ENCODE measurements around the gene CNOT6.
"Not testable (repeated sequence)": the region's sequence is repeated elsewhere in the genome, so short reads cannot be mapped to it uniquely, and the experiment has no call there.

CNOT6 gene

GRCh38 chr5:180521591-180521990 lies 27.4 kb downstream of the CNOT6 start:
- DNase-seq = no peak

- DNase-seq = peak; percentile 52
These were observed 28.2 kb downstream of the CNOT6 start for GRCh38 chr5:180522330-180522729.

DNA sequence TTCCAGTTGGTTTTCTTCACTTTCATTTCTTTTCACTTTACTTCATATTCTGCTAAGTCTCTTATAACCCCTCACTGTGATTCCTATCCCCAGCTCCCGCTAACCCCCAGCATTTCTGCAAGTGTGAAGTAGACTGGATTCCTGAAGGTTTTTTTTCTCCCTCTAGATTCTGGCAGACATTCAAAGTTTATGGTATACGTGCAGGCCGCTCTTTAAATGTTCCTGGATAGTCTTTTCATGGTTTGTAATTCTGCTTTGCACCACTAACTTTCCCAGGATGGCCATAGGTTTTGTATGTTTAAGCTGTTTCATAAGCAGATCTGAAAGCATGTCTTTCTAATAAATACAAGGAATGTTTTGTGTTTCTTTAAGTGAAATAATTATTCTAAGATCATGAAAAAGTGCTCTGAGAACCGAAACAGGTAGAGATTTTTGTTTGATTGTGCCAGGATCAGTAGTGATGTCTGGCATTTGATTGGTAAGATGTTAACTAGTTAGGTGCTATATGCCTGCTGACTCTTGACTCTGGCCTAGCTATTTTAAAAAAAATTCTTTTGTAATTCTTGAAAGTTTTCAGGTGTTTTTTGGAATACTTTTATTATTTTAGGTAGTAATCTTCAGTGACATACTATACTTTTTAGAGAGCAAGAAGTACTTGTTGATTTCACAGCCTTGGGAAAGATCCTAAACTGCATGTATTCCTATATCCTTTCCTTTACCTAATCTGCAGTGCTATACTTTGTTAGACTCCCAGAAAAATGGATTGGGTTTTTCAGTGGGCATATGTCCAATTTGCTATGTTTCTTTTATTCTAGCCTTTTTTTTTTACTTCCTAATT lies 29.7 kb downstream of the CNOT6 start:
- DNase-seq = peak; percentile 73

DNA sequence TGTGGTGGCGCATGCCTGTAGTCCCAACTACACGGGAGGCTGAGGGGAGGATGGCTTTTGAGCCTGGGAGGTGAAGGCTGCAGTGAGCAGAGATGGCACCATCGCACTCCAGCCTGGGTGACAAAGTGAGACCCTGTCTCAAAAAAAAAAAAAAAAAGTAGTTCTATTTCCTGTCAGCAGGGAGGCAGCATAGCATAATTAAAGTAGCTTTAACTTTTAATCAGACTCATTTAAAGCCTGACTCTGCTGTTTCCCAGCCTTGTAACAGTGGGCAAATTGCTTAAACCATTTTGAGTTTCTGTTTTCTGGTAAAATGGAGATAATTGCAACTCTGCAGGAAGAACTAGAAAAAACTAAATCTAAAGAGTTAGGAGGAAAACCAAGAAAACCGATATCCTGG lies 31.2 kb downstream of the CNOT6 start:
- DNase-seq = no peak

- no peak for DNase-seq
These were observed 32.1 kb downstream of the CNOT6 start for GRCh38 chr5:180526269-180526668.

GRCh38 chr5:180527659-180528058 lies 33.5 kb downstream of the CNOT6 start:
- DNase-seq = no peak

GRCh38 chr5:180531036-180531585 lies 36.9 kb downstream of the CNOT6 start:
- DNase-seq = not testable (repeated sequence)

DNA sequence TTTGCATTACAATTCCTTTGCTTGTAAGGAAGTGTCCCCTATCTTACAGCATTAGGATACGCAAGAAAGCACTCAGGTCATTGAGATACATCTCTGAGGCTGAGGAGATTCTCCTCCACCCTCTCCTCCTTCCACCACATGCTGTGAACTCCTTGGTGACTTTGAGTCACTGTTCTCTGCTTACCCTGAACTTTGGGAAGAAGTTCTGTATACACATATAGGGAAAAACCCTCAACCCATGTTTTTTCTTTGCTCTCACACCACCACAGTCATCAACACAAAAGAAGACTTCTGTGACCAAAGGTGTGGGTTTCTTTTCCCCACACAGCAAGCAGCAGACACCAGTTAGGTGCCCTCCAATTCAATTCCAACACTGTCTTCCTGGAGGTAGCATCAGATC lies 38.1 kb downstream of the CNOT6 start:
- DNase-seq = no peak

DNA sequence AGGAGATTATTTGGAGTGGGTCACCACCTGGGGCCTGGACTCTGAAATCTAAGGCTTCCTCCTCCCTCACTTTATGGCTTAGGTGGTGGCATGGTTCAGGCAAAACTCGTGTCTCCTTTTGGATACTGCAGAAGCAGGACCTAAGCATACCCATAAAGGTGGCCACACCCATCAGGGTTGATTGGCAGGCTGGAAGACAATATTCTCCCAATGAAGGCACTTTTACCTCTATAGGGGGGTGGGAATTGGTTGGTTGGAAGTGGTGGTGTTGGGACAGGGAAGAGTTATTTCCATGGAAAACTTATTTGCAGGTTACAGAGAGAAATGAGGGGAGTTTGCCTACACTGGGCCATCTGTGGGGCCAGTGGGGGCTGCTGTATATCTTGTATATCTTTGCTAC lies 39.7 kb downstream of the CNOT6 start:
- DNase-seq = no peak

DNA sequence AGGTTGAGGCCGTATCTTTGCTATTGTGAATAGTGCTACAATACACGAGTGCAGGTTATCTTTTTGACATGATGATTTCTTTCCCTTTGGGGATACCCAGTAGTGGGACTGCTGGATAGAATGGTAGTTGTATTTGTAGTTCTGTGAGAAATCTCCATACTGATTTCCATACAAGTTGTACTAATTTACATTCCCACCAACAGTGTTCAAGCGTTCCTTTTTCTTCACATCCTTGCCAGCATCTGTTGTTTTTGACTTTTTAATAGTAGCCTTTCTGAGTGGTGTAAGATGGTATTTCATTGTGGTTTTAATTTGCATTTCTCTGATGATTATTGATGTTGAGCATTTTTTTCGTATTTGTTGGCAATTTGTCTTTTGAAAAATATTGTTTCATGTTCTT lies 41.4 kb downstream of the CNOT6 start:
- DNase-seq = no peak

GRCh38 chr5:180540050-180540694 lies 46.0 kb downstream of the CNOT6 start:
- DNase-seq = no peak

DNA sequence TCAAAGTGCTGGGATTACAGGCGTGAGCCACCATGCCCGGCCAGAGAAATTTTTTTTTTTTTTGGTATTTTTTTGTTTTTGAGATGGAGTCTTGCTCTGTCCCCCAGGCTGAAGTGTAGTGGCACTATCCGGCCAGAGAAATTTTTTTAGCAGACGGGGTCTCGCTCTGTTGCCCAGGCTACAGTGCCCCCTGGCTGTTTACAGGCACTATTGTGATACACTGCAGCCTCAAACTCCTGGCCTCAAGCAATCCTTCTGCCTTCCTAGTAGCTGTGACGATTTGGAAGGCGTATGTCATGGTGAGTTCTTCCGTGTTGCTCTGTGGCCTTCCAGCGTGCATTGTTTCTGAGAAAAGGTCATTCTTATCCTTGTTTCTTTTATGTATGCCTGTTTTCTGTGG lies 47.5 kb downstream of the CNOT6 start:
- DNase-seq = no peak

DNA sequence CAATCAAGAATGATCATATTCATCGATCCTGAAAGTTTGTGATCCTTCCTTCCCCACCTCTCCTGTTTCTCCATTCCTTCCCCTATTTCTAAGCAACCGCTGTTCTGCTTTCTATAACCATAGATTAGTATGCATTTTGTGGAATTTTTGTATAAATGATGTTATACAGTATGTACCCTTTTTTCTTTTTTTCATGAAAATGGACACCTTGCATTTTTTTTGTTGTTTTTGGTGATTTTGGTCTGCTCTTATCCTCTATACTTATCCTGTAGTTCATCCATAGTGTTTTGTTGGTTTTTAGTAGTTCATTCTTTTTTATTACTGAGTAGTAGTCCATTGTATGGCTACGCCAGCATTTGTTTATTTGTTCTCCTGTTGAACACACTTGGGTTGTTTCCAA lies 51.1 kb downstream of the CNOT6 start:
- no peak for DNase-seq

DNA sequence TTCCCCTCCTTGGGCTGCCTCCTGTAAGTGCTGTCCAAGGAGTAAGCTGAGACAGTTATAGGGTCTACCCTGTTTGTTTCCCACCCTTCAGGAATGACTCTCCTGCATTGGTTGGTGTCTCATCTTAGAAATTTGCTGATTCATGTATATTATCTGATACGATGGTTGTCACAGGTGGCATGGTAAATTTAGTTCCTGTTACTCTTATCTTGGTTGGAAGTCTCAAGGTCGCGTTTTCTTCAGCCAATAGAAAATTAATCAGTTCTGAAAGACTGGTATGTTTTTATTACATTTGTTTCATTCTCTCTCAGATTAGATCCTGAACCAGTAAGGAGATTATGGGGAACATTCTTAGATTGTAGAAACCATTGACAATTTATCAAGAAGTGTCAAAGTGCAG lies 54.4 kb downstream of the CNOT6 start:
- DNase-seq = no peak

DNA sequence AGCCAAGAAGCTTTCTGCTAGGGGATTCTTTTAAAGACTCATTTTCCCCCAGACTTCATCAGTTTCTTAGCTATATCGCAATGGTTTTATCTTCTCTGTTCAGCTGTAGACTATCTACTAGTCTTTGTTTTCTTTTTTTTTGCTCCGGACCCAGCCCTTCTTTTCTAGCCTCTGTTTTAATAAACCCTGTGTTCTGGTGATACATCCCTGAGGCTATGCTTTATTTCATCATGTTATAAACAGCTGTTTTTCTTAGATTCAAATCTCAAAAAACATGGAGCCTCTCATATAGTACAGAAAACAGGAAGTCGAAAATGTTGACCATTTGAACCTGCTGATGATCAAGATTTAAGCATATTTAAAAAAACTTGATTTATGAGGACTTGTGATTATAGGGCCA lies 59.4 kb downstream of the CNOT6 start:
- no peak for DNase-seq

- peak; percentile 8 for DNase-seq
These were observed 61.2 kb downstream of the CNOT6 start for GRCh38 chr5:180555168-180555921.

GRCh38 chr5:180557217-180557809 lies 63.1 kb downstream of the CNOT6 start:
- peak; percentile 7 for DNase-seq

DNA sequence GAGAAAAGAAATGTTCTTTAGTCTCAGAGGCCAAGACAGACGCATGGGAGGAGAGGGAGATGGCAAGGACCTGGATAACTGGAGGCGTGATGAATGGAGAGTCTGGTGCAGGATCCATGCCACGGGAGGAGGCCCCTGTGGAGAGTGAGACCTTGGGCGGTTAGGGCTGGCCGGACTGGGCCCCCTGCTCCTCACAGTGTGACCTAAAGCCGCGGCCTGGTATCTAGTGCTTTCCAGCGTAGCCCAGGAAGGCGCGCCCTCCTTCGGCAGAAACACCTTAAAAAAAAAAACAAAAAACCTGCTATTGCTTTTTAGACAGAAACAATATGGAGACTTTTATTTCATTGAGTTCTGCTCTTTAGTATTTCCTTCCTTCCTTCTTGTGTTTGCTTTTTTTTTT lies 64.1 kb downstream of the CNOT6 start:
- no peak for DNase-seq

- no peak for DNase-seq
These were observed 69.8 kb downstream of the CNOT6 start for GRCh38 chr5:180563994-180564393.

DNA sequence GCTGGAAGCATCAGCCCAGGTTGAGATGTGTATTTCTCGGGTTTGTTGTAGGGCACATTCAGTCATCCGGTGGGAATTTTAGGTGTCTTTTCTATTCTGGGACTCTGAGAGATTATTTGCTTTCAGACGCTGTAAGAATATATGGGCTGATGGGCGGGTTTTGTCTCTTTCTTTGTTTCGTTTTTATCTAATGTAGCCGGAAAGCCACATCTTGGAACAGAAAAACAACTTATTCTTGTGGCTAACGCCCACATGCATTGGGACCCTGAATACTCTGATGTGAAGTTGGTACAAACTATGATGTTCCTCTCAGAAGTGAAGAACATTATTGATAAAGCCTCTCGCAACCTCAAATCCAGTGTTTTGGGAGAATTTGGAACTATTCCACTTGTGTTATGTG lies 74.7 kb downstream of the CNOT6 start:
- no peak for DNase-seq

DNA sequence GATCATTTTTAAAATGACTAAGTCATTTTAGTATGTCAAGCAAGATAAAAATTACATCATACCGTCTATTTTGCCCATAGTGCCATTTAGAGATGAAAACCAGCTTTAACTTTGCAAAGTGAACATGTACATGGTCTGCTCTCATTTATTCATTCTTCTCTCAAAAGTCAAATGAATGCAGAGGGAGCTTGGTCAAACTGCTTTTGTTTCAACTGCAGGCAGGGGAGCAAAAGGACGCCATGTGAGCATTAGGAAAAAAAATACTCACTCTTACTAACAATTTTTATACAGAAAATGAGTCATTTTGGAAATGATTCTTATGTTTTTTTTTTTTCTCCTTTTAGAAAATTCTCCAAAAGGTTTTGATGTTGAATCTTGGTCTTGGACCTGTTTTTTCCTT lies 81.4 kb downstream of the CNOT6 start:
- DNase-seq = peak; percentile 2

- no peak for DNase-seq
These were observed 86.5 kb downstream of the CNOT6 start for GRCh38 chr5:180580681-180581080.

- no peak for DNase-seq
These were observed 89.6 kb downstream of the CNOT6 start for GRCh38 chr5:180583738-180584137.

Data from fibroblast of upper back skin (primary cell).